SJSA1 (cell line): ENCODE data around the gene QRFP. TPM values are rescaled to one million over a fixed set of nuclear protein-coding genes. Genes with fewer than 3 reads are reported as not detected.

Experiments
- DNase-seq, 2 experiments: peaks; one replicate each; pipeline ENCODE4 v3.0.0-alpha.2; 2015 to 2020; ENCODE audit warnings: low spot score in 2 of 2, low read depth in 1 of 2
- H3K27ac ChIP-seq: fragments of 250-450 bp; sonication (Bioruptor Pico); 2 replicates; pipeline ENCODE4 v1.5.1; 2020; ENCODE audit warnings: mild to moderate bottlenecking, moderate library complexity
- H3K27me3 ChIP-seq: fragments of 250-450 bp; sonication (Bioruptor Pico); replicated peaks from 2 replicates; pipeline ENCODE4 v1.5.1; 2020; ENCODE audit warnings: mild to moderate bottlenecking, moderate library complexity
- H3K36me3 ChIP-seq: fragments of 250-450 bp; sonication (Bioruptor Pico); 2 replicates; pipeline ENCODE4 v1.5.1; 2020; ENCODE audit warnings: mild to moderate bottlenecking
- H3K4me1 ChIP-seq: fragments of 250-450 bp; sonication (Bioruptor Pico); replicated peaks from 2 replicates; pipeline ENCODE4 v1.6.1; 2021; ENCODE audit warnings: mild to moderate bottlenecking
- H3K4me3 ChIP-seq: fragments of 250-450 bp; sonication (Bioruptor Pico); 2 replicates; pipeline ENCODE4 v1.5.1; 2020; ENCODE audit warnings: mild to moderate bottlenecking
- H3K9me3 ChIP-seq: fragments of 250-450 bp; sonication (Bioruptor Pico); replicated peaks from 2 replicates; pipeline ENCODE4 v1.5.1; 2020; ENCODE audit warnings: mild to moderate bottlenecking
- total RNA-seq: library from RNA; depleted of rRNA; stranded (reverse); fragments of >200 nt; shearing (Covaris generic); gene quantifications from 2 replicates; pipeline ENCODE4 v1.2.3, GENCODE V29; 2014

Gene QRFP
- total RNA-seq, 1 experiment from 2014 or later, result not detected

GRCh38 chr9:130929571-130930038 lies 33.0 kb upstream of the QRFP start:
- no peaks in the 10 kb centered on the region for H3K27me3 ChIP-seq
- H3K27ac ChIP-seq, result no peak overlapping the region
- no peak for DNase-seq
- H3K36me3 ChIP-seq, result no peaks in the 10 kb centered on the region
- H3K9me3 ChIP-seq, result no peaks in the 10 kb centered on the region
- H3K4me1 ChIP-seq, result peaks cover 23% of the 10 kb centered on the region
- no peak overlapping the region for H3K4me3 ChIP-seq

DNA sequence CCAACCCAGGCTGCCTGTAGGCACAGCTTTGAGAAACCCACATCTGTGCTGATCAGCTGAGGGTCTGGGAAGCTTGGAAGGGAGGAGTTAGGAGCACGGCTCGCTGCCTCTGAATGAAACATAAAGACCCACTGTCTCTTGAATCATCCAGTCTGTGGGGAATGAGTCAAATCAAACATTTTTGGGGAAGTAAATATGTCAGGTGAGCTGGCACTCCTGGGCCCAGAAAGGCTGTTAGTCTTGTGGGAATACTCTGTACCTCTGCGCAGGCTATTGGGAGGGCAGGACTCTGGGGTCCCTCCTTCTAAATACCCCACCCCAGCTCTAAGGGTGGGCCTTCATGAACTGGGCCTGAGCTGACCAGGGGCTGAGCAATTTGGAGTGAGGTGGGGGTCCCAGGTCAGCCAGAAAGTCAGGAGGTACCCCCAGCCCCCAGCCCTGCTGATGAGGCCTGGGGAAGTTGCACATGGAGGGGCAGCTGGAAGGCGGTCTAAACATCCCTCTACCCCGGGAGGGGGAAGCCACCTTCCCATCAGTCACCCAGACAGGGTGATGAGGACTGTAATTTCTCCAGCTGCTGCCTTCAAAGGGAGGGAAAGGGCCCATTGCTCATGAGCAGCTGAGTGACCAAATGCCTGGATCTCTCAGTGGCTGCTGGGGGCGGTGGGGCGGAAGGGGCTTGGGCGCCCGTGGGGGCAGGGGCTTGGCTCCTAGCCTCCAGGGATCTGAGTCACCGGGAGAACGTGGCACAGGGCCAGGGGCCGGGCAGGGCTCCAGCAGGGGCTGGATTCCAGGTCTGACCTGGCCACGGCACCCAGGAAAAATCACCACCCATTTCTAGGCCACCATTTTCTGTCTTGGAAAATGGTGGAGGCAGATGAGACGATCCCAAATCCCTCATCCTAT lies 31.6 kb upstream of the QRFP start:
- peaks cover 1% of the 10 kb centered on the region; the same call in 1 of the 2 replicates for H3K27me3 ChIP-seq
- peaks cover 22% of the 10 kb centered on the region for H3K4me1 ChIP-seq
- no peak overlapping the region for H3K27ac ChIP-seq
- peak; percentile 33 to 69 for DNase-seq
- H3K4me3 ChIP-seq, result no peak overlapping the region
- no peaks in the 10 kb centered on the region for H3K36me3 ChIP-seq
- no peaks in the 10 kb centered on the region for H3K9me3 ChIP-seq

GRCh38 chr9:130927338-130927737 lies 30.7 kb upstream of the QRFP start:
- DNase-seq, result no peak
- Histone ChIP-seq H3K27me3 (peaks cover 9% of the 10 kb centered on the region; the same call in 1 of the 2 replicates), H3K9me3 (no peaks in the 10 kb centered on the region), H3K4me1 (peaks cover 16% of the 10 kb centered on the region), H3K4me3 (no peak overlapping the region), H3K36me3 (no peaks in the 10 kb centered on the region), H3K27ac (no peak overlapping the region)

DNA sequence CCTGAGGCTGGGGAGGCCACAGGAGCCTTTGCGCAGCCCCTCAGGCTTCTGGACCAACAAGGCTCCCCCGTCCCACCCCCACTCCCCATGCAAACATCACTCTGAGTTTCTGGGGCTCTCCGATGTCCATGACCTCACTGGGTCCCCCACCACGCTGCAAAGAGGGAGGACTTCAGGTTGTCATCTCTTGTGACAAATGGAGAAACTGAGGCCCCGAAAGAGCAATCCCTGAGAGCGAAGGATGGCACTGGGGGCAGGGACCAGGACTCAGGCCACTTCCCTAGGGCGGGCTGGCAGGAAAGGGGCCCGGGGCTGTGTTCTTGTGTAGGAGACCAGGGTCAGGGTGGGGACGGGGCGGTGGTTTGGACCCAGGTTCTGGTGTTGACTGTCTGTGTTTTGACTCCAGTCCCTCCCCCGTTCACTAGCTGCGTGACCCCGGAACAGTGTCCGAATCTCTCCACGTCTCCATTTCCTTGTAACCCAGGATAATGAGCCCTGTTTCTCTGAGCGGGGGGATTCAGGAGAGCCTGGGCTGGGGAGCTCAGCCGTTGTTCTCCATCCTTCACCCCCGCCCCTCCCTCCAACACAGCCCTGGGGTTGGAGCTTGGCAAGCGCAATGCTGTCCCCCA lies 28.6 kb upstream of the QRFP start:
- Histone ChIP-seq H3K27ac (no peak overlapping the region), H3K4me1 (peaks cover 16% of the 10 kb centered on the region), H3K9me3 (no peaks in the 10 kb centered on the region), H3K36me3 (no peaks in the 10 kb centered on the region), H3K27me3 (peaks cover 9% of the 10 kb centered on the region), H3K4me3 (no peak overlapping the region)
- DNase-seq, result no peak

DNA sequence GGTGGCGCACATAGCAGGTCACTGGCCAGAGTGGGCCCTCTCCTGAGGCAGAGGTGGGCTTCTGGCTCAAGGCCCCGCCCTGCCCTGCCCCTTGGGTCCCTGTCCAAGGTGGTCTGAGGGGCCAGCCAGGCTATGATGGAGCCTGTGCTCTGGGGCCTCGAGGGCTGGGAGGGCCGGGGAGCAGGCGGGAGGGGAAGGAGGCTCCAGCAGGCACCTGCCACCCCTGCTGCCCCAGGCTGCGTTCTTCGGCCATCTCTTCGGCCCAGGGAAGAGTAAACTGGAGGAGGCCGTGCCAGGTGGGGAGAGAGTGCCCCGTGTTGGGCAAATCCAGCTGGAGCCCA lies 27.8 kb upstream of the QRFP start:
- peaks cover 9% of the 10 kb centered on the region for H3K27me3 ChIP-seq
- H3K9me3 ChIP-seq, result no peaks in the 10 kb centered on the region
- H3K4me3 ChIP-seq, result no peak overlapping the region
- H3K27ac ChIP-seq, result no peak overlapping the region
- H3K4me1 ChIP-seq, result peaks cover 16% of the 10 kb centered on the region
- DNase-seq, result no peak
- H3K36me3 ChIP-seq, result no peaks in the 10 kb centered on the region

- Histone ChIP-seq H3K27me3 (peaks cover 9% of the 10 kb centered on the region), H3K9me3 (no peaks in the 10 kb centered on the region), H3K4me3 (no peak overlapping the region), H3K4me1 (peaks cover 15% of the 10 kb centered on the region), H3K27ac (no peak overlapping the region), H3K36me3 (no peaks in the 10 kb centered on the region)
- DNase-seq, result no peak
Measured at GRCh38 chr9:130923611-130924447, 27.2 kb upstream of the QRFP start.

DNA sequence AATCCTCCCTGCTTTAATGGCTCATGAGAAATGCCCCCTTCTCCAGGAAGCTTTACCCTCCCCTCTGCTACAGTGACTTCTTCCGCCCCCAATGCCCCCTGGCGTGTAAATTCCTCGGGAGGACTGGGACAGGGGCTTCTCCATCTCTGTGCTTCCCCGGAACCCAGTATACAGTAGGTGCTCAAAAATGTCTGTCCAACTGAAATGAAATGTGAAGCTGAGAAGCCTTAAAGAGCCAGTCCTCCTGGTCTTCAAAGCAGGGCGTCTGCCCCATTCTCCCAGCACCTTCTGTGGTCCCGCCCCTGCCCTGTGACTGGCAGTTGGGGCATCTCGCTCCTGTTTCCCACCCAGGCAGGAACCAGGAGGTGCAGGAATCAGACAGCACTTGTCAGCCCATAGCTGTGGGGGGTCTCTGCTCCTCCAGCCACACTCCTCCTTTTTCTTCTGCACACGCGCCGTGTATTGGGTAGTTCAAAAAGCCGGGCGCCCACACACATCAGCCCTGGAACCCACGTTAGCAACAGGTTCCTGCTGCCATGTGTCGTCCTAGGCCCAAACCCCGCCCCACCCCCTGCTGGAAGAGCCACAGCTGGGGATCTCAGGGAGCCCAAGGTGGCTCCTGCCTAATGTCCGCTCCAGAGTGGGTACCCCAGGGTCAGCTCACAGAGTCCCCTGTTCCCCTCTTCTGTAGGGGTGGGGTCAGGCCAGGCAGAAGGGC lies 26.4 kb upstream of the QRFP start:
- Histone ChIP-seq H3K27me3 (peaks cover 9% of the 10 kb centered on the region), H3K36me3 (no peaks in the 10 kb centered on the region), H3K9me3 (no peaks in the 10 kb centered on the region), H3K27ac (no peak overlapping the region), H3K4me1 (peaks cover 8% of the 10 kb centered on the region), H3K4me3 (no peak overlapping the region)
- no peak for DNase-seq

GRCh38 chr9:130921989-130922892 lies 25.6 kb upstream of the QRFP start:
- Histone ChIP-seq H3K4me3 (no peak overlapping the region), H3K36me3 (no peaks in the 10 kb centered on the region), H3K9me3 (no peaks in the 10 kb centered on the region), H3K27me3 (peaks cover 9% of the 10 kb centered on the region), H3K4me1 (no peaks in the 10 kb centered on the region), H3K27ac (no peak overlapping the region)
- DNase-seq, result no peak

GRCh38 chr9:130921300-130921988 lies 24.8 kb upstream of the QRFP start:
- no peaks in the 10 kb centered on the region for H3K4me1 ChIP-seq
- H3K27me3 ChIP-seq, result peaks cover 9% of the 10 kb centered on the region
- H3K4me3 ChIP-seq, result no peak overlapping the region
- DNase-seq, result no peak
- H3K36me3 ChIP-seq, result no peaks in the 10 kb centered on the region
- no peak overlapping the region for H3K27ac ChIP-seq
- H3K9me3 ChIP-seq, result no peaks in the 10 kb centered on the region

- Histone ChIP-seq H3K27me3 (peaks cover 9% of the 10 kb centered on the region), H3K4me1 (no peaks in the 10 kb centered on the region), H3K9me3 (no peaks in the 10 kb centered on the region), H3K27ac (no peak overlapping the region), H3K4me3 (no peak overlapping the region), H3K36me3 (no peaks in the 10 kb centered on the region)
- DNase-seq, result no peak
Measured at GRCh38 chr9:130920762-130921299, 24.2 kb upstream of the QRFP start.

DNA sequence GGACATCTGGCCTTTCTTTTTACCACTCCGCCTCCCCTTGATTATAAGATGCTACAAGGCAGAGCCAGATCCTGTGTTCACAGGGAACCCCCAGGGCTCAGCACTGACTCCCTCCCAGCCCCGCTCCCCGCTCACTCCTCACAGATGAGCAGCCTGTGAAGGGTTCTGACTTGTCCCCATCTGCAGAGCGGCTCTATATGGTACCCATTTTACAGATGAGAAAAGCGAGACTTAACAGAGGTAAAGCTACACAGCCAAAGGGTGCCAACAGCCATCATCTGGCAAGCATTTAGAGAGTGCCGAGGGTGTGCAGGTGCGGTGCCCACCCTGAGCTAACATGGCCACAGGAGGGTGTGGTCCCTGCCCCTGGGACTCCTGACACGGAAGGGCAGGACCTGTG lies 23.6 kb upstream of the QRFP start:
- Histone ChIP-seq H3K4me3 (no peak overlapping the region), H3K4me1 (no peaks in the 10 kb centered on the region), H3K27ac (no peak overlapping the region), H3K27me3 (peaks cover 11% of the 10 kb centered on the region), H3K9me3 (no peaks in the 10 kb centered on the region), H3K36me3 (no peaks in the 10 kb centered on the region)
- DNase-seq, result no peak

DNA sequence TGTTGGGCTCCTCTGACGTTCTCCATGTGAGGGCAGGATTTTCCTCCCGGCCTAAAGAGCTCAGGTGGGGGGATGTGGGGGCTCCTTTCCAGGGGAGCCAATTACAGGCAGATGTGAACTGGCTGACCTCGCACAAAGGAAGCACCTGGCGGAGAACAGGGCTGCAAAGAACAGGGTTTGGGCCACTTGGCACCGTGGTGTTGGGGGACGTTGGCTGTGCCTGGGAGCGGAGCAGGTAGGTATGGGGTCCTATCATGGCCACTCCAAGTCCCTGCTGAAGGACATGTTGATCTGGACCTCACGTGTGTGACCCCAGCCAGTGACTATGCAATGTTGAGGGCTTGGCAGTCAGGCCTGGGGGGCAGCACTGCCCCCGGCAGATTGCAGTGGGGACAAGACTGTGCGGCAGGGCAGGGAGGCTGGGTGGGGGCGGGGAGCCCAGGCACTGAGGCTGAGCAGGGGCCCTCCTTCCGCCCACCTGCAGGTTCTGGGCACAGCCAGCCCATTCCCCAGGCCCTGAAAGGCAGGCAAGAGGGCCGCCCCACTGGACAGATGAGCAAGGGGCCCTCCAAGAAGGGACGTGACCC lies 23.0 kb upstream of the QRFP start:
- H3K27me3 ChIP-seq, result peaks cover 14% of the 10 kb centered on the region
- no peaks in the 10 kb centered on the region for H3K36me3 ChIP-seq
- no peak overlapping the region for H3K27ac ChIP-seq
- DNase-seq, result no peak
- H3K4me1 ChIP-seq, result no peaks in the 10 kb centered on the region
- no peak overlapping the region for H3K4me3 ChIP-seq
- no peaks in the 10 kb centered on the region for H3K9me3 ChIP-seq
